Measurements from ENCODE around the gene MAPKAP1.

MAPKAP1 gene

DNA sequence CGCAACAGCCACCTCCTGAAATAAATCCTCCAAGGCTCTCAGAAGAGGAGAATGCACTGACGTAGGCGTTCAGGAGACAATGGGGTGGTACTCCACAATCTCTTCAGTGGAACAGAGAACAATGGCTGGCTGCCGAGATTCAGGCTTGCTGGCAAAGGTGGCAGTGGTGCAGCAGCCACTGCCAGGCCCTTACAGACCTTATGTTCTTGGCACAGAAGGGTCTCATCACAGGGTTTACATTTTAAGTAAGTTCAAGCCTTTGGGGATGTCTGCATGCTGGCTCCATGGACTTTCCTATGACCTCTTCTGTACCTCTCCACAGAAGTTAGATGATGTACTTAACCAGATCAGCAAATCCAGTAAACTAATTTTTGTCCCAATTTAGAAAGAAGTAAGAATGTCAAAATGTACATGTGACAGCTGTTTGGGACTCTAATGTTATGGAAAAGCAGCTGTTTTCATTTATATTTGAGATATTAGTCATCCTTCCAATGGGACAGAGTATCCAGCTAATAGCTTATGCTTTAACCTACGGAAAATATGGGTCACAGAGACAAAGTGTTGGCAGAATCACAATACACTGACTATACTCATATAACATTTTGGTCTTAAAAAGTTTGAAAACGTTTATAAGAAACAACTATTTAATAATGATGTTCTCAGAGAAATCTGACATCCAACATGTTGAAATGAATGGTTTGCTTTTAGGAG, 180.9 kb downstream of the MAPKAP1 start:
- Histone ChIP-seq H4K12ac (ENCODE audit: low read depth, low read length) (no peak overlapping the region), H3K14ac (ENCODE audit: low read length) (no peak overlapping the region), H2BK5ac (ENCODE audit: low read depth, low read length, poor library complexity) (no peak overlapping the region), H2BK120ac (ENCODE audit: insufficient read depth, low read length, poor library complexity) (no peak overlapping the region), H3K4ac (ENCODE audit: low read depth, low read length) (no peak overlapping the region), H4K8ac (ENCODE audit: low read depth, low read length) (no peak overlapping the region), H3K9ac (ENCODE audit: low read length) (no peak overlapping the region), H3K27me3 (ENCODE audit: insufficient read depth, low read length) (no peaks in the 10 kb centered on the region), H3K27ac (ENCODE audit: low read depth, low read length) (no peak overlapping the region), H3K79me2 (ENCODE audit: control insufficient read depth, insufficient read depth, low read length, poor library complexity) (no peaks in the 10 kb centered on the region), H3K9me3 (ENCODE audit: insufficient read depth, low read depth, low read length) (peaks cover 1% of the 10 kb centered on the region), H3K4me2 (ENCODE audit: low read length) (no peak overlapping the region), H2AK5ac (ENCODE audit: low read length) (no peak overlapping the region), H3K23ac (ENCODE audit: low read length) (no peak overlapping the region), H4K91ac (ENCODE audit: low read depth, low read length) (no peak overlapping the region), H3K36me3 (ENCODE audit: control insufficient read depth in 1 of 2, insufficient read depth in 2 of 2, low read length in 2 of 2) (no peaks in the 10 kb centered on the region), H3K4me3 (ENCODE audit: low read depth, low read length) (no peak overlapping the region), H3K79me1 (ENCODE audit: low read length) (no peaks in the 10 kb centered on the region), H3K18ac (ENCODE audit: low read length) (no peak overlapping the region), H2BK12ac (ENCODE audit: low read length) (peak overlapping the region; percentile 43), H2AFZ (ENCODE audit: insufficient read depth, low read length, poor library complexity) (no peak overlapping the region), H3K4me1 (ENCODE audit: control insufficient read depth in 1 of 2, insufficient read depth in 2 of 2, low read length in 2 of 2) (peaks cover 5 to 7% of the 10 kb centered on the region in 2 experiments)
- WGBS (ENCODE audit: extremely low coverage, insufficient coverage, insufficient read length) = no CpG with 5 or more reads among the region's 6 CpGs
- no peak for DNase-seq

DNA sequence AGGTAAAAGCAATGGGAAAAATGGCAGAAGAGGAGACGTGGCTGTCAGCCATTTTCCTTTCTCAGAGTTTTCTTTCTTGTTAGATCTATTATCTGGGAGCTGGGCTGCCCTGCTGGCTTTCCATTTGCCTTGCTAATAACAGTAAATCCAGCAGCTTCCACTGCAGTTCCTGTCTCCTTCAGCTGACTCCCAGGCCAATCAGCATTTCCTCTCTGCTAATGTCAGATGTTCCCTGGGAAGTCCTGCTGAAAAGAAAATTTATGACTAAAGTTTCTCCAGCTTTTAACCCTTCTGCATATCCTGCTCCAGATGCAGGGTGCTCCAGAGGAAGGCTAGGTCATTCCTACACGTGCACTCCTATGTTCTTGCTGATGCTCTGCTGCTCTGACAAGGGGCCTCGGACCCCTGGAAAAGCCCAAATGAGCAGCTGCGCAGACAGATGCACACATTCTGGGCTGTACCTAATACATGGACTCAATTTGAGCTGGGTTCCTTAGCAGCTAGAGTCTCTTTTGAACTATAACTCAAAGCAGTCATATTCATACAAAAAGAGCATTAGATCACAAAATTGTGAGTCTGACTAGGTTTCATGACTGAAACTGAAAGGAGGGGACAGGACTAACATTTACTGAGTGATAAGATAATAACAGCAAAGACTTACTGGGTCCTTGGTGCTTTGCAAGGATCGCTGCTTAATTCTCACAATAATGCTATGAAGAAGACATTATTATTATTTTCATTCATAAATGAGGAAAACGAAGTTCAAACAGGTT, 182.2 kb downstream of the MAPKAP1 start:
- Histone ChIP-seq H2BK12ac (ENCODE audit: low read length) (no peak overlapping the region), H2AFZ (ENCODE audit: insufficient read depth, low read length, poor library complexity) (no peak overlapping the region), H3K79me2 (ENCODE audit: control insufficient read depth, insufficient read depth, low read length, poor library complexity) (no peaks in the 10 kb centered on the region), H2BK120ac (ENCODE audit: insufficient read depth, low read length, poor library complexity) (no peak overlapping the region), H3K27me3 (ENCODE audit: insufficient read depth, low read length) (no peaks in the 10 kb centered on the region), H3K36me3 (ENCODE audit: control insufficient read depth in 1 of 2, insufficient read depth in 2 of 2, low read length in 2 of 2) (no peaks in the 10 kb centered on the region), H3K79me1 (ENCODE audit: low read length) (no peaks in the 10 kb centered on the region), H2AK5ac (ENCODE audit: low read length) (peak overlapping the region; percentile 54), H3K4ac (ENCODE audit: low read depth, low read length) (no peak overlapping the region), H3K23ac (ENCODE audit: low read length) (no peak overlapping the region), H3K4me3 (ENCODE audit: low read depth, low read length) (no peak overlapping the region), H2BK5ac (ENCODE audit: low read depth, low read length, poor library complexity) (no peak overlapping the region), H3K14ac (ENCODE audit: low read length) (no peak overlapping the region), H3K4me2 (ENCODE audit: low read length) (no peak overlapping the region), H3K9me3 (ENCODE audit: insufficient read depth, low read depth, low read length) (peaks cover 1% of the 10 kb centered on the region), H3K9ac (ENCODE audit: low read length) (no peak overlapping the region), H4K8ac (ENCODE audit: low read depth, low read length) (no peak overlapping the region), H3K18ac (ENCODE audit: low read length) (peak overlapping the region; percentile 59), H4K12ac (ENCODE audit: low read depth, low read length) (peak overlapping the region; percentile 67), H3K27ac (ENCODE audit: low read depth, low read length) (peak overlapping the region; percentile 28), H4K91ac (ENCODE audit: low read depth, low read length) (no peak overlapping the region), H3K4me1 (ENCODE audit: control insufficient read depth in 1 of 2, insufficient read depth in 2 of 2, low read length in 2 of 2) (peaks cover 8 to 12% of the 10 kb centered on the region in 2 experiments)
- no peak for DNase-seq
- WGBS (ENCODE audit: extremely low coverage, insufficient coverage, insufficient read length) = no CpG with 5 or more reads among the region's 6 CpGs

DNA sequence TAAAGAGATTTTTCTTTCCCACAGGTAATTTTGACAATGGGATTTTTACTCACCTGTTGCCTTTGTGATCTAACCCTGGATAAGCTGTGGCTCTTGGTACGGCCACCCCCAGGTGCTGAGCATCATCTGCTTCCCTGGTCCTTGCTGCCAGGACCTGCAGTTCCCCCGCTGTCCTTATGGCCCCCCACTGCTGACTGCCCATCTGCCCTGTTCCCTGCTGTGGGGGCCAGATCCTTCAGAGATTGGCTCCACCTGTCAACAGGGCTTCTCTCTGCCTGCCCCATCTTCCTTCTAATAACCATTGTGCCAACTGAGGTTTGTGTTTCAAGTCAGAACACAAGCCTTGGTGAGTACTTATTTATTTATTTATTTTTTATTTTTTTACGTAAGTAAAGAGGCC, 183.3 kb downstream of the MAPKAP1 start:
- Histone ChIP-seq H3K4me1 (ENCODE audit: control insufficient read depth in 1 of 2, insufficient read depth in 2 of 2, low read length in 2 of 2) (peaks cover 8 to 12% of the 10 kb centered on the region in 2 experiments), H2BK120ac (ENCODE audit: insufficient read depth, low read length, poor library complexity) (no peak overlapping the region), H3K9me3 (ENCODE audit: insufficient read depth, low read depth, low read length) (peaks cover 1% of the 10 kb centered on the region), H3K79me2 (ENCODE audit: control insufficient read depth, insufficient read depth, low read length, poor library complexity) (no peaks in the 10 kb centered on the region), H3K9ac (ENCODE audit: low read length) (no peak overlapping the region), H3K27ac (ENCODE audit: low read depth, low read length) (no peak overlapping the region), H4K12ac (ENCODE audit: low read depth, low read length) (no peak overlapping the region), H4K8ac (ENCODE audit: low read depth, low read length) (no peak overlapping the region), H3K36me3 (ENCODE audit: control insufficient read depth in 1 of 2, insufficient read depth in 2 of 2, low read length in 2 of 2) (no peaks in the 10 kb centered on the region), H3K4me3 (ENCODE audit: low read depth, low read length) (no peak overlapping the region), H3K27me3 (ENCODE audit: insufficient read depth, low read length) (no peaks in the 10 kb centered on the region), H2AFZ (ENCODE audit: insufficient read depth, low read length, poor library complexity) (no peak overlapping the region), H4K91ac (ENCODE audit: low read depth, low read length) (no peak overlapping the region), H3K4ac (ENCODE audit: low read depth, low read length) (no peak overlapping the region), H3K14ac (ENCODE audit: low read length) (no peak overlapping the region), H3K4me2 (ENCODE audit: low read length) (no peak overlapping the region), H3K79me1 (ENCODE audit: low read length) (no peaks in the 10 kb centered on the region), H2AK5ac (ENCODE audit: low read length) (no peak overlapping the region), H2BK5ac (ENCODE audit: low read depth, low read length, poor library complexity) (no peak overlapping the region), H2BK12ac (ENCODE audit: low read length) (no peak overlapping the region), H3K18ac (ENCODE audit: low read length) (no peak overlapping the region), H3K23ac (ENCODE audit: low read length) (no peak overlapping the region)
- WGBS (ENCODE audit: extremely low coverage, insufficient coverage, insufficient read length) = no CpG with 5 or more reads among the region's 3 CpGs
- DNase-seq = no peak

DNA sequence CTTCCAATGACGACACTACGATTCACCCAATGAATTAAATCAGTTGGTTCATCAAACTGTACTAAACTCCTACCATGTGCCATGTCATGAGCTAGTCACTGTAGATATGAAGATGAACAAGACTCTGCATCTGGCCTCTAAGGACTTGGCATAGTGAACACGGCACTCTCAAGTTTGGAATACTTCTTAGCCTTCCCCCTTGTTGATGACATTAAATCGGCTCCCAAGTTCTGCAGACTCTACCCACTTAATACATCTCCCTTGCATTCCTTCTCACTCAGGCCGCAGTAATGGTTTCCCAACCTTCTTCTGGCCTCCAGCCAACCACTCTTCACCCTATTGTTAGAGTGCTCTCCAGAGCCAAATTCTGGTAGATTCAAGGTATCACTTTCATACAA, 184.7 kb downstream of the MAPKAP1 start:
- WGBS (ENCODE audit: extremely low coverage, insufficient coverage, insufficient read length) = no CpG with 5 or more reads among the region's 5 CpGs
- Histone ChIP-seq H2BK120ac (ENCODE audit: insufficient read depth, low read length, poor library complexity) (no peak overlapping the region), H3K14ac (ENCODE audit: low read length) (no peak overlapping the region), H2BK5ac (ENCODE audit: low read depth, low read length, poor library complexity) (no peak overlapping the region), H3K79me2 (ENCODE audit: control insufficient read depth, insufficient read depth, low read length, poor library complexity) (no peaks in the 10 kb centered on the region), H4K8ac (ENCODE audit: low read depth, low read length) (no peak overlapping the region), H3K9ac (ENCODE audit: low read length) (no peak overlapping the region), H3K18ac (ENCODE audit: low read length) (no peak overlapping the region), H3K27me3 (ENCODE audit: insufficient read depth, low read length) (no peaks in the 10 kb centered on the region), H3K4ac (ENCODE audit: low read depth, low read length) (no peak overlapping the region), H2AK5ac (ENCODE audit: low read length) (no peak overlapping the region), H3K4me2 (ENCODE audit: low read length) (no peak overlapping the region), H2BK12ac (ENCODE audit: low read length) (no peak overlapping the region), H4K91ac (ENCODE audit: low read depth, low read length) (no peak overlapping the region), H3K27ac (ENCODE audit: low read depth, low read length) (peak overlapping the region; percentile 78), H3K4me3 (ENCODE audit: low read depth, low read length) (no peak overlapping the region), H3K79me1 (ENCODE audit: low read length) (no peaks in the 10 kb centered on the region), H4K12ac (ENCODE audit: low read depth, low read length) (no peak overlapping the region), H3K36me3 (ENCODE audit: control insufficient read depth in 1 of 2, insufficient read depth in 2 of 2, low read length in 2 of 2) (no peaks in the 10 kb centered on the region), H3K9me3 (ENCODE audit: insufficient read depth, low read depth, low read length) (peaks cover 1% of the 10 kb centered on the region), H3K23ac (ENCODE audit: low read length) (no peak overlapping the region), H3K4me1 (ENCODE audit: control insufficient read depth in 1 of 2, insufficient read depth in 2 of 2, low read length in 2 of 2) (peaks cover 8 to 12% of the 10 kb centered on the region in 2 experiments), H2AFZ (ENCODE audit: insufficient read depth, low read length, poor library complexity) (no peak overlapping the region)
- no peak for DNase-seq

Data from trophoblast cell (in vitro differentiated cells and primary cell).